ENCODE measurements around the gene SYCE3.

The SYCE3 gene

DNA sequence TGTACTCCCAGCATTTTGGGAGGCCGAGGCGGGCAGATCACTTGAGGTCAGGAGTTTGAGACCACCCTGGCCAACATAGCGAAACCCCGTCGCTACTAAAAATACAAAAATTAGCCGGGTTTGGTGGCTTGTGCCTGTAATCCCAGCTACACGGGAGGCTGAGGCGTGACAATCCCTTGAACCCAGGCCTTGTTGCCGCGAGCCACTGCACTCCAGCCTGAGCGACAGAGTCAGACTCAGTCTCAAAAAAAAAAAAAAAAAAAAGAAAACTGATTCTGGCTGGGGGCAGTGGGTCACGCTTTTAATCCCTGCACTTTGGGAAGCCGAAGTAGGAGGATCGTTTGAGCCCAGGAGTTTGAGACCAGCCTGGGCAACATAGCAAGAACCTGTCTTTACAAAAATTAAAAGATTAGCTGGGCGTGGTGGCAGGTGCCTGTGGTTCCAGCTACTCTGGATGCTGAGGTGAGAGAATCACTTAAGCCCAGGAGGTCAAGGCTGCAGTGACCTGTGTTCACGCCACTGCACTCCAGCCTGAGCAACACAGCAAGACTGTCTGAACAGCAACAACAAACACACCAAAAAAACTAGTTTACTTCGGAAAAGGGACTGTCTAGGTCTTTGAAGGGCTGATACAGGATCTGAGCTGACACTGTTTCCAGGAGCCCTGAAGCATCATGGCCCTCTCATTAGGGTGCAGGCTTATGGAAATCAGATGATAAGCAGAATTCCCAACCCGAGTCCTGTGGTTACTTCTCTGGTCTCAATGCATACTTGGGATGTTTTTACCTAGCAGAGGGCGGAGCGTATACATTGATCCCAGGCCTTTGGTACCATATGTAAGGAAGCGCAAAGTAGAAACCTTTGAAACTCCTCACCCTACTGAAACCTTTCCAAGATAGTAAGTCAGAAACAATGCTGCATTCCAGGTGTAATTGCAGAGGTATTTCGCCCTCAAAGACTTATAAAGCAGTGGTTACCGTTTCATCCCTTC, 21.7 kb upstream of the SYCE3 start:
- WGBS (ENCODE audit: insufficient coverage, insufficient read length): no CpG with 5 or more reads among the region's 23 CpGs
- no peak for DNase-seq (ENCODE audit: low read depth, low spot score)
- peaks cover 1% of the 10 kb centered on the region; the same call in 1 of the 2 replicates for H3K4me1 ChIP-seq (ENCODE audit: control insufficient read depth, insufficient read depth, low read length)
- H3K9me3 ChIP-seq (ENCODE audit: control insufficient read depth, insufficient read depth, low read length): no peaks in the 10 kb centered on the region
- no peak overlapping the region for H3K27ac ChIP-seq (ENCODE audit: low read length)
- no peaks in the 10 kb centered on the region for H3K36me3 ChIP-seq (ENCODE audit: control insufficient read depth, insufficient read depth, low read length)
- no peak overlapping the region for H3K4me3 ChIP-seq (ENCODE audit: low read length)
- no peaks in the 10 kb centered on the region for H3K27me3 ChIP-seq (ENCODE audit: control insufficient read depth, insufficient read depth, low read length)

DNA sequence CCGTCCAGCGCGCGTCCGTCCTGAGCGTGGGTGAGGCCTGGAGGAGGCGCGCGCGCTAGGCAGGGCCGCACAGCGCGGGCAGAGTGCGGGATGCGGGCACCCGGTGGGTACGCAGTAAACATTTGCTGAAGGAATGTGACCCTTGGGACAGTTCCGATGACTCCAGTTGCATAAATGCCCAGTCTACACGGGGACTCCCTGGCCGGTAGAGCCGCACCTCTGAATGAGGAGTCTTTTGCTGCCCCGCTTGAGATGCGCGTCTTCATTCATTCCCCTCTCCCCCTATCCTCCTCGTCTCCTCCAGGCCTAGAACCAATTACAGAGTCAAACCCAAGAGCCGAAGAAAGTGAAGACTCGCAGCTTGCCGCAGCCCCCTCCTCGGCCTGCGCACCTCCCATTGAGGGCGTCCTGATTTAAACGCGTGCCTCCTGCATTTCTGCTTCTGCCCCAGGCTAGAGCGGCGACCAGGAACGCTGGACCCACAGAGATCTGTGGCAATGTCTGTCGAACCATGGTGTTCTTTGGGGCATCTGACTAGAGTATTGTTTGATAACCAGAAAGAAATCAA, 20.7 kb upstream of the SYCE3 start:
- H3K36me3 ChIP-seq (ENCODE audit: control insufficient read depth, insufficient read depth, low read length): no peaks in the 10 kb centered on the region
- H3K27ac ChIP-seq (ENCODE audit: low read length): no peak overlapping the region
- WGBS (ENCODE audit: insufficient coverage, insufficient read length): no CpG with 5 or more reads among the region's 37 CpGs
- peak overlapping the region; percentile 55; the same call in 1 of the 2 replicates for H3K4me3 ChIP-seq (ENCODE audit: low read length)
- no peaks in the 10 kb centered on the region for H3K27me3 ChIP-seq (ENCODE audit: control insufficient read depth, insufficient read depth, low read length)
- peaks cover 1% of the 10 kb centered on the region; the same call in 1 of the 2 replicates for H3K4me1 ChIP-seq (ENCODE audit: control insufficient read depth, insufficient read depth, low read length)
- no peaks in the 10 kb centered on the region for H3K9me3 ChIP-seq (ENCODE audit: control insufficient read depth, insufficient read depth, low read length)
- DNase-seq (ENCODE audit: low read depth, low spot score): no peak

DNA sequence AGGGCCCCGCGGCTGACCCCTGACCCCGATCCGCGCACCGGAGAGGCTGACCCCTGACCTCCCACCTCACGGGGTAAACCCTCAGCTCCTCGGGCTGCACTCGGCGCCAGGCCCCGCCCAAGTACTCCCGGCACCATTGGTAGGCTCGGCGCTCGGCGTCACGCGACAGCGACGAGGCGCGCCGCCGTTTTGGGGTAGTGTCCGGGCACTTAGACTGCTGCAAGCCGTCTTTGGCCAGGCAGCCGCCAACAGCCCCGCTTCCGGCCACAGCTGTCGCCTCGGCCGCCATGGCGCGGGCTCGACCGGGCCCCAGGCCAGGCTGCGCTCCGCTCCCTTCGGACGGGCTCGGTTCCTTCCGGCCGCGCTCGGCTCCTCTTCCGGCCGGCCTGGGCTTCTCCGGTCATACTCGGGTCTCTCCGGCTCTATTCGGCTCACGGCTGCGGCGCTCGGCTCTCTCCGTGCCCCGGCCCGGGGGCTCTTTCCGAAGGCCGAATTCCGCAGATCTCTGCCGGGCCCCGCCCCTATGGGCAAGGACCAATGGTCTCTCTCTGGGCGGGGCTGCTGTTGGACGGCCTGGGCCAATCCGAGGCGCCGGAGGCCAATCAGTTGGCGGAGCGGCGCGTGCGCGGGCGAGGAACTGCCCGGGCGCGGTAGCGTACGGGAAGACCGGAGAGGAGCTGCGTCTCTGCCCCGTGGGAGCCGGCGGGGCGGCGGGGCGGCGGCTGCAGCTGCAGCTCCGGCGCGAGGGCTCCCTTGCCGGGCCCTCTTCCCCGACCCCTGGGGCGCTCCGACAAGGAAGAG, 20.0 kb upstream of the SYCE3 start, which contains the start of gene CHKB:
Gene CHKB (minus strand): TSS at position 357 of the 801 bp plus-strand sequence. CDS start 68 bp downstream, at position 289.
- H3K36me3 ChIP-seq (ENCODE audit: control insufficient read depth, insufficient read depth, low read length): no peaks in the 10 kb centered on the region
- no peaks in the 10 kb centered on the region for H3K9me3 ChIP-seq (ENCODE audit: control insufficient read depth, insufficient read depth, low read length)
- H3K27me3 ChIP-seq (ENCODE audit: control insufficient read depth, insufficient read depth, low read length): no peaks in the 10 kb centered on the region
- no peak within 1 kb of the TSS for H3K27ac ChIP-seq (ENCODE audit: low read length)
- no CpG with 5 or more reads among the region's 96 CpGs for WGBS (ENCODE audit: insufficient coverage, insufficient read length)
- DNase-seq (ENCODE audit: low read depth, low spot score): peak; percentile 89
- peak within 1 kb of the TSS; percentile 89 for H3K4me3 ChIP-seq (ENCODE audit: low read length)
- H3K4me1 ChIP-seq (ENCODE audit: control insufficient read depth, insufficient read depth, low read length): peaks cover 1% of the 10 kb centered on the region; the same call in 1 of the 2 replicates

DNA sequence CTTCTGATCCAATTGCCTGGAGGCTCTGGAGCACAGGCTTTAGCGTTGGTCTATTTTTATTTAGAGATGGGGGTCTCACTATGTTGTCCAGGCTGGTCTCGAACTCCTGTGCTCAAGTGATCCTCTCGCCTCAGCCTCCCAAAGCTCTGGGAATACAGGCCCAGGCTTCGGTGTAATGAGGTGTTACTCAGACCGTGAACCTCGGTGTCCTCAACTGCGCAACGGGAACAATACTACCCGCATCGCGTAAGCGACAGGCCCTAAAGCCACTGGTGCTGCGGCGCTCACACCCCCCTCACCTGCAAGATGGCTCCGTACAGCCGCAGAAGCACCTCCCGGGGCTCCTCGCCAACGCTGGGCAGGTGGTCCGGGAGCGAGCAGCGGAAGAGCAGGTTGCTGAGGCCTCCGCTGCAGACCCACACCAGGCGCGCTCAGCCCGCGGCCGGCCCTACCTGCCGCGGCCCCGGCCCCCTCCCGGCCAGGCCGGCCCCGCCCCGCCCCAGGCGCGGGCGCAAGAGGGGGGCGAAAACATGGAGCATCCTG, 19.3 kb upstream of the SYCE3 start:
- no peak for DNase-seq (ENCODE audit: low read depth, low spot score)
- no peaks in the 10 kb centered on the region for H3K9me3 ChIP-seq (ENCODE audit: control insufficient read depth, insufficient read depth, low read length)
- H3K36me3 ChIP-seq (ENCODE audit: control insufficient read depth, insufficient read depth, low read length): no peaks in the 10 kb centered on the region
- peaks cover 1% of the 10 kb centered on the region; the same call in 1 of the 2 replicates for H3K4me1 ChIP-seq (ENCODE audit: control insufficient read depth, insufficient read depth, low read length)
- no peak overlapping the region for H3K27ac ChIP-seq (ENCODE audit: low read length)
- no peaks in the 10 kb centered on the region for H3K27me3 ChIP-seq (ENCODE audit: control insufficient read depth, insufficient read depth, low read length)
- WGBS (ENCODE audit: insufficient coverage, insufficient read length): no CpG with 5 or more reads among the region's 39 CpGs
- H3K4me3 ChIP-seq (ENCODE audit: low read length): peak overlapping the region; percentile 89

DNA sequence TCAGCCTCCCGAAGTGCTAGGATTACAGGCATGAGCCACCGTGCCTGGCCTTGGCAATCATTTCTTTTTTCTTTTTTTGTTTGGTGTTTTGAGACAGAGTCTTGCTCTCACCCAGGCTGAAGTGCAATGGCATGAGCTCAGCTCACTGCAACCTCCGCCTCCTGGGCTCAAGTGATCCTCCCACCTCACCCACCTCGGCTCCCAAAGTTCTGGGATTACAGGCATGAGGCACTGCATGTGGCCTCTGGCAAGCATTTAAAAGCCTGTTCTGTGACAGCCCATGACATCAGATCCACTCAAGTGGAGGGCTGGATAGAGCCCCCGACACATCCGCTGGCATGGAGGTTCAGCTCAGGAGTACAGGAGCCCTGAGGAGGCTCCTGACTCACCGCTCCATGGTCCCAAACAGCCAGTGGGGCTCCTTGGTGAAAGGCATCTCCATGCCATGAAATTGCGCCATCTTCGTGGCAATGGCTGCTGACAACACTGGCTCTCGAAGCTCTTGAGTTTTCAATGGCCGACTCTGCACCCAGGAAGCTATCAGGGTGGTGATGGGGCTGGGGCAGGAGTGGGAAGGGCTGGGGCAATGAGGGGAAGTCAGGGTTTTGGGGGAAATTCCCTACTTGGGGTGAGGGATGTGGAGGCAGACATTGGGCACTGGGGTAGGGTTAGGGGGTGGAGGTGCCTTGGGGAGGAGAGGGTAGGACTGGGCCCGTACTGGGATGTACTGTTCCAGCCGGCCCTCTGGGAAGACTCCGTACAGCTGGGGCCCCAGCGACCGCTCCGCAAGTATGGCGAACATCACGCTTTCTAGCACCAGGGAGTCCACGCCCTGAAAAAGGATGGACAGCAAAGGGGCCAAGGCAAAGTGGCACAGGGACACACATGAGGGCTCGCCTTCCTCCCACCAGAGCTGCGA, 18.6 kb upstream of the SYCE3 start:
- no CpG with 5 or more reads among the region's 22 CpGs for WGBS (ENCODE audit: insufficient coverage, insufficient read length)
- no peak for DNase-seq (ENCODE audit: low read depth, low spot score)
- Histone ChIP-seq H3K36me3 (ENCODE audit: control insufficient read depth, insufficient read depth, low read length) (no peaks in the 10 kb centered on the region), H3K27ac (ENCODE audit: low read length) (no peak overlapping the region), H3K27me3 (ENCODE audit: control insufficient read depth, insufficient read depth, low read length) (no peaks in the 10 kb centered on the region), H3K4me3 (ENCODE audit: low read length) (peak overlapping the region; percentile 89; the same call in 1 of the 2 replicates), H3K4me1 (ENCODE audit: control insufficient read depth, insufficient read depth, low read length) (peaks cover 1% of the 10 kb centered on the region; the same call in 1 of the 2 replicates), H3K9me3 (ENCODE audit: control insufficient read depth, insufficient read depth, low read length) (no peaks in the 10 kb centered on the region)

DNA sequence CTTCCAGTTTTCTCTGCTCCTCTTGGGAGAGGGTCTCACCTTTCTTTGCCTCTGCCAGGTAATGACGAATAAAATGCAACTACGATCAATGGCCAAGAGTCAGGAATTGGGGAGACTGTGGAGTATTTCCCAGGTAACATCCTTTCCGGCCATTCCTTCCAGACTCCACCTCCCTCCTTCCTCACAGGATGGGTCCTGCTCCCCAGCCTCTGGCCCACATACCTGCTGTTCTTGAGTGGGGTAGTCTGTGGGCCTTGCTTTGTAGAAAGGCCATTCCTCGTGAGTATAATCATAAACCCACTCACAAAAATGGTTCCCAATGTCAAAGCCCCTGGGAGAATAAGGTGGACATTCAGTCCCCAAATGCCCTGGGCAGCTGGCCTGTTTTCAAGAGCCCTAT, 17.0 kb upstream of the SYCE3 start:
- Histone ChIP-seq H3K4me1 (ENCODE audit: control insufficient read depth, insufficient read depth, low read length) (peaks cover 1% of the 10 kb centered on the region; the same call in 1 of the 2 replicates), H3K9me3 (ENCODE audit: control insufficient read depth, insufficient read depth, low read length) (no peaks in the 10 kb centered on the region), H3K36me3 (ENCODE audit: control insufficient read depth, insufficient read depth, low read length) (no peaks in the 10 kb centered on the region), H3K4me3 (ENCODE audit: low read length) (no peak overlapping the region), H3K27ac (ENCODE audit: low read length) (no peak overlapping the region), H3K27me3 (ENCODE audit: control insufficient read depth, insufficient read depth, low read length) (no peaks in the 10 kb centered on the region)
- WGBS (ENCODE audit: insufficient coverage, insufficient read length): no CpG with 5 or more reads among the region's 4 CpGs
- no peak for DNase-seq (ENCODE audit: low read depth, low spot score)

DNA sequence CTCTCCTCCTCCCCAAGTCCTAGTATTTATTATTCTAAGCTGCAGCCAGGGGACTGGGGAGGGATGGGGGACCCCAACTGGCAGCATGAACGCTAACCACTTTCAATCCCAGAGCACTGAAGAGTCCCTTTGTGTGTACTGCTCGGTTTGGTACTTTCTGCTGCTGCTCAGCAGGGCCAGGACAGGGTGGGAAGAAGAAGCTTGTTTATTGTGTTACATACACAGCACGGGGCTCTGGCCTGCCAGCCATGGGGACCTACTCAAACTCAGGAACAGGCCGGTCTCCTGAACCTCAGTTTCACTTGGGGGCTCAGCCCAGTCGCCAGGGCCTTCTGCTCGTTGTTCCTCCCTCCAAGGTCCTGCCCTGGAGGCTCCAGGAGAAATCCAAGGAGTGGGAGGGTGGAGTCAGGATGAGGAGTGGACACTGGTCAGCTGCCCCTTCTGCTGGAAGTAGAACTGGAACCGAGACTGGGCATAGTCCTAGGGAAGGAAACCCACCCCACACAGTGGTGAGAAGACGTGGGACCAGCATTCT, 16.1 kb upstream of the SYCE3 start:
- DNase-seq (ENCODE audit: low read depth, low spot score): no peak
- WGBS (ENCODE audit: insufficient coverage, insufficient read length): no CpG with 5 or more reads among the region's 8 CpGs
- no peak overlapping the region for H3K4me3 ChIP-seq (ENCODE audit: low read length)
- H3K4me1 ChIP-seq (ENCODE audit: control insufficient read depth, insufficient read depth, low read length): peaks cover 1% of the 10 kb centered on the region; the same call in 1 of the 2 replicates
- H3K27me3 ChIP-seq (ENCODE audit: control insufficient read depth, insufficient read depth, low read length): no peaks in the 10 kb centered on the region
- no peak overlapping the region for H3K27ac ChIP-seq (ENCODE audit: low read length)
- H3K9me3 ChIP-seq (ENCODE audit: control insufficient read depth, insufficient read depth, low read length): no peaks in the 10 kb centered on the region
- no peaks in the 10 kb centered on the region for H3K36me3 ChIP-seq (ENCODE audit: control insufficient read depth, insufficient read depth, low read length)

DNA sequence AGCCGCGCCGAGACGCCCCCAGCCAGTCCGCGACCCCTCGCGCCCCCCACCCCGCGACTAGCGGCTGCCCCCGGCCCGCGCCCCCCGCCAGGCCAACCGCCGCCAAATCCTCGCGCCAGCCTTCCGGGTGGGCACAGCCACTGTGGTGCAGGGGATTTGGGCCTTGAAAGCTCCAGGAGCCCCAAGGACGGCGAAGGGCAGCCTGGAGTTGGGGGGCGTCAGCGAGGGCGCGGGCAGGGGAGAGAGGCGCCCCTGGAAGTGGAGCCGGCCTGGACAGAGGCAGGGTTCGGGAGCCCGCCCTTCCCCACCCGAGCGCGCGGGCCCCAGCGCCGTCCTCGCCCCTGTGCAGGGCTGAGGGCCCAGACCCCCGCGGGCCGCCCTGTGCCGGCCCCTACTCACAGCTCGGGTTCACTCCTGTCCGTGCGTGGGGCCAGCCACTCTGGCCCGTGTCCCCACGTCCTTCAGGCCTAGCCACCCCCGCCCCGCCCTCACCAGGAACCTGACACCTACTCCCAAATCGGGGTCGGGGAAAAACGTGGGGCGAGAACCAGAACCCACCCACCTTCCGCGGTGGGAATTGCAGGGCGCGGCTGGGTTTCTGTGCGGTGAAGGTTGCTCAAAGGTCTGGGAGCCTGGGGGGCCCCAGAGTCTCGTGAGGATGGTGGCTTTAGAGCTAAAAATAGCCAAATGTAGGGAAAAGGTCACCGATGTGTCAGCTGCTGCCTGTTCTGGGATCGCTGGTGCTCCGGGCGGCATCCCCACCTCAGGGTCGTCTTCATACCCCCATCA, 15.5 kb upstream of the SYCE3 start, which contains the start of gene CPT1B:
Gene CPT1B (minus strand): TSS at position 441 of the 789 bp plus-strand sequence. CDS start 512 bp downstream, outside the sequence.
- H3K36me3 ChIP-seq (ENCODE audit: control insufficient read depth, insufficient read depth, low read length): no peaks in the 10 kb centered on the region
- H3K4me1 ChIP-seq (ENCODE audit: control insufficient read depth, insufficient read depth, low read length): peaks cover 1% of the 10 kb centered on the region; the same call in 1 of the 2 replicates
- H3K27ac ChIP-seq (ENCODE audit: low read length): no peak within 1 kb of the TSS
- WGBS (ENCODE audit: insufficient coverage, insufficient read length): no CpG with 5 or more reads among the region's 63 CpGs
- no peak for DNase-seq (ENCODE audit: low read depth, low spot score)
- H3K4me3 ChIP-seq (ENCODE audit: low read length): no peak within 1 kb of the TSS
- H3K27me3 ChIP-seq (ENCODE audit: control insufficient read depth, insufficient read depth, low read length): no peaks in the 10 kb centered on the region
- H3K9me3 ChIP-seq (ENCODE audit: control insufficient read depth, insufficient read depth, low read length): no peaks in the 10 kb centered on the region
